GM12865 (cell line): ENCODE measurements around the gene MYO9A.

Experiments
- DNase-seq: peaks from one replicate; pipeline ENCODE4 v3.0.0; 2010; ENCODE audit warnings: low read depth
- H3K4me3 ChIP-seq: 2 replicates; pipeline ENCODE4 v1.5.1; 2011; ENCODE audit warnings: mild to moderate bottlenecking, low read depth, low read length, control low read depth
- CTCF ChIP-seq: IDR thresholded peaks from 2 replicates; pipeline ENCODE4 v1.5.1; 2011; ENCODE audit warnings: low read length, control low read depth, low read depth, inconsistent platforms; ENCODE audit not compliant: insufficient read depth; ENCODE audit errors: missing control alignments

MYO9A gene

GRCh38 chr15:71802770-71803169, 315.2 kb downstream of the MYO9A start:
- peak; percentile 48 for TF ChIP-seq CTCF
- no peak overlapping the region for H3K4me3 ChIP-seq
- DNase-seq: peak; percentile 49

GRCh38 chr15:71801935-71802655, 315.9 kb downstream of the MYO9A start:
- H3K4me3 ChIP-seq: no peak overlapping the region

GRCh38 chr15:71800835-71801745, 316.9 kb downstream of the MYO9A start:
- peak; percentile 69 for DNase-seq
- H3K4me3 ChIP-seq: no peak overlapping the region
- peak; percentile 75 for TF ChIP-seq CTCF

More at GRCh38 chr15:71801935-71802655, 315.9 kb downstream of the MYO9A start:
- DNase-seq: no peak
- TF ChIP-seq CTCF: no peak

GRCh38 chr15:71800190-71800589, 317.8 kb downstream of the MYO9A start:
- no peak for DNase-seq
- no peak for TF ChIP-seq CTCF
- H3K4me3 ChIP-seq: no peak overlapping the region

- H3K4me3 ChIP-seq: no peak overlapping the region
- no peak for TF ChIP-seq CTCF
- no peak for DNase-seq
These were observed 319.3 kb downstream of the MYO9A start for GRCh38 chr15:71798641-71799040.

- no peak overlapping the region for H3K4me3 ChIP-seq
- no peak for TF ChIP-seq CTCF
- DNase-seq: no peak
These were observed 325.4 kb downstream of the MYO9A start for GRCh38 chr15:71792521-71792920.
